ENCODE results near the gene CEP128. TPM values are rescaled to one million over a fixed set of nuclear protein-coding genes. Genes with fewer than 3 reads are reported as not detected.

Gene CEP128
- total RNA-seq, 8 experiments from 2014 or later, result 1.7 to 12.7 (median 5.2) TPM

- WGBS, 10 experiments, result 90 to 100% (median 100%) methylated on average over 1 to 2 of the region's 2 CpGs; no CpG with 5 or more reads in 2 of the 10 experiments
- in situ Hi-C loops (cut with MboI; ENCODE audit: low pct_unique_long_range_greater_than_20kb in 2 of 9, low sequenced_read_pairs in 9 of 9, unreplicated experiment in 9 of 9), result loop anchor here in 1 of 9 experiments (25.0 kb wide), 1 partner anchor 1903 kb away; no protein-coding TSS in a partner anchor
- H3K4me1 ChIP-seq (replicated peaks in 1 of 2), result no peaks in the 10 kb centered on the region
- no peak for ATAC-seq (replicated peaks in 6 of 8)
- H3K4me3 ChIP-seq, result no peak overlapping the region
- H3K27ac ChIP-seq, result no peak overlapping the region
Observed at GRCh38 chr14:80865565-80865964, 76.0 kb downstream of the CEP128 start.

DNA sequence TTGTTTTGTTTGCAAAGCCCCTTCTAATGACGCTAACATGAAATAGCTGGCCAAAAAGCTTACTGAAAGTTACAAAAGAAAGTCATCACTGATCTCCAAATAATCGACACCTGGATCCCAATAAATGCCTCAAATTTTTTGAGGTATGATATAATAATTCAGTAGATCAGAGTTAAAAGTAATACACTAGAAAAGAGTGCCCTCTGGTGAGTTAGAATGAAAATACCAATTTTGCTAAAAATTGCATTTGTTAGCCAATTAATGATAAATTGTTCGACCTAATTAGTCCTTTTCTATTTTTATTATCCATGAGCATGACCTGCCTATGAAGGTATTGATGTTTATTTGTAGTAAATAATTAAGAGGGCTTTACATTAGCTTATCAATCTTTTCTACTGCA is 78.6 kb downstream of the CEP128 start:
- ATAC-seq (replicated peaks in 6 of 8), result no peak
- WGBS, 10 experiments, result 43 to 100% (median 81%) methylated on average over 2 to 3 of the region's 3 CpGs
- no peaks in the 10 kb centered on the region for H3K4me1 ChIP-seq (replicated peaks in 1 of 2)
- no peak overlapping the region for H3K27ac ChIP-seq
- no peak overlapping the region for H3K4me3 ChIP-seq
- in situ Hi-C loops (cut with MboI; ENCODE audit: low pct_unique_long_range_greater_than_20kb in 2 of 9, low sequenced_read_pairs in 9 of 9, unreplicated experiment in 9 of 9), result loop anchor here in 1 of 9 experiments (25.0 kb wide), 1 partner anchor 1901 kb away; no protein-coding TSS in a partner anchor

GRCh38 chr14:80862541-80862940 is 79.0 kb downstream of the CEP128 start:
- no peak overlapping the region for H3K27ac ChIP-seq
- no peaks in the 10 kb centered on the region for H3K4me1 ChIP-seq (replicated peaks in 1 of 2)
- no peak for ATAC-seq (replicated peaks in 6 of 8)
- in situ Hi-C loops (cut with MboI; ENCODE audit: low pct_unique_long_range_greater_than_20kb in 2 of 9, low sequenced_read_pairs in 9 of 9, unreplicated experiment in 9 of 9), result loop anchor here in 1 of 9 experiments (25.0 kb wide), 1 partner anchor 1900 kb away; no protein-coding TSS in a partner anchor
- WGBS, 10 experiments, result 57 to 100% (median 95%) methylated on average over 1 to 5 of the region's 5 CpGs; no CpG with 5 or more reads in 1 of the 10 experiments
- H3K4me3 ChIP-seq, result no peak overlapping the region

DNA sequence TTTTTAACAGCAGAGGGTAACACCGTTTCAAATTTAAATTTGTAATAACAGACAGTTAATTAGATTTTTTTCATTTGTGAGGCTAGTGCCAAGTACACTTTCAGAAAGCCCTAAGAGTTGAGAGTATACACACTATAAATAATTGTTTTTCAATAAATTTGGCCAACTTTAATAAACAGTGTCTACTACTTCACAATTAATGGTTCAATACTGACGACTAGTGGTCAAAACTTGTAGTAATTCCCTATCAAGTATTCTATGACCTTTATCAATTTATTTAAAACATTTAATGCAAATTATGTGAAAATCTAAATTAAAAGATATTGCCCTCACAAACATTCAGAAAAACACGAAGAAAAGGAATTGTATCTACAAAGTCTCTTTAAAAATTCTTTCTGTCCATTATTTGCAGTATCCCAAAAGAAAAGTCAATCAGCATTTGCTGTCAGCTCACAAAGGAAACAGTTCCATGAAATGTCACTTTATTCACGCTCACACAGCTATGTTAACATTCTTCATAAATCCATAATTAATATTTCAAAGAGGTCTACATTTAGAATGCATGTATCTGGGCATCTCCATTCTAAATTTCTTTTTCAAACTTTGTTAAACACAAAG is 91.2 kb downstream of the CEP128 start:
- H3K4me3 ChIP-seq, result no peak overlapping the region
- ATAC-seq (replicated peaks in 6 of 8), result peak in 4 of 8 experiments; percentile 43 to 70 (median 66)
- H3K27ac ChIP-seq, result no peak overlapping the region
- in situ Hi-C loops (cut with MboI; ENCODE audit: low pct_unique_long_range_greater_than_20kb in 2 of 9, low sequenced_read_pairs in 9 of 9, unreplicated experiment in 9 of 9), result loop anchor here in 1 of 9 experiments (25.0 kb wide), 1 partner anchor 1888 kb away; no protein-coding TSS in a partner anchor
- WGBS, 10 experiments, result 7 to 68% (median 42%) methylated on average over 2 to 4 of the region's 4 CpGs
- peaks cover 0 to 4% of the 10 kb centered on the region in 2 donors for H3K4me1 ChIP-seq (replicated peaks in 1 of 2)

DNA sequence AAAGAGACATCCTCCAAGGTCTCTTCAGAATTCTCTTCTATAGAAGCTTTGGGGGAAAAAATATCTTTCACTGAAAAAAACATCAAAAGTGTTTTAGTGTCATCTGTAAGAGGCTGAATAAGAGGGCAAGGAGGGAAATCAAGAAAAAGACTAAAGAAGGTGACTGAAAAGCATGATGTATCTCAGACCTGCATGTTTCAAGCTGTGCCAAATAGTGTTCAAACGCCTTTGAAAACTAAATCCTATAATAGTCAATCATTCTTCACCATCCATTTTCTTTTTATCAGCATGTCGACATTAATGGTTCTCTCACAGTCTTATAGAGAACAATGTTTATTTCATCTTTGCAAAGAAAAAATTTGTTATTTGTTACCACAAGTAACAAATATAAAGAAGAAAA is 94.5 kb downstream of the CEP128 start:
- Histone ChIP-seq H3K4me1 (replicated peaks in 1 of 2) (peaks cover 0 to 7% of the 10 kb centered on the region in 2 donors), H3K27ac (no peak overlapping the region), H3K4me3 (no peak overlapping the region)
- no peak for ATAC-seq (replicated peaks in 6 of 8)
- in situ Hi-C loops (cut with MboI; ENCODE audit: low pct_unique_long_range_greater_than_20kb in 2 of 9, low sequenced_read_pairs in 9 of 9, unreplicated experiment in 9 of 9), result loop anchor here in 4 of 9 experiments (10.0 to 25.0 kb wide), 3 partner anchors 782 to 1885 kb away; no protein-coding TSS in a partner anchor
- WGBS, 10 experiments, result 75 to 94% (median 82%) methylated on average over 2 of the region's 2 CpGs; no CpG with 5 or more reads in 2 of the 10 experiments

GRCh38 chr14:80845856-80846255 is 95.7 kb downstream of the CEP128 start:
- no peak overlapping the region for H3K27ac ChIP-seq
- H3K4me3 ChIP-seq, result no peak overlapping the region
- peaks cover 0 to 7% of the 10 kb centered on the region in 2 donors for H3K4me1 ChIP-seq (replicated peaks in 1 of 2)
- peak in 3 of 8 experiments; percentile 54 to 92 (median 56) for ATAC-seq (replicated peaks in 6 of 8)
- 65 to 96% (median 87%) methylated on average over 1 to 4 of the region's 4 CpGs for WGBS, 10 experiments
- in situ Hi-C loops (cut with MboI; ENCODE audit: low pct_unique_long_range_greater_than_20kb in 2 of 9, low sequenced_read_pairs in 9 of 9, unreplicated experiment in 9 of 9), result loop anchor here in 4 of 9 experiments (10.0 to 25.0 kb wide), 3 partner anchors 781 to 1884 kb away; no protein-coding TSS in a partner anchor

DNA sequence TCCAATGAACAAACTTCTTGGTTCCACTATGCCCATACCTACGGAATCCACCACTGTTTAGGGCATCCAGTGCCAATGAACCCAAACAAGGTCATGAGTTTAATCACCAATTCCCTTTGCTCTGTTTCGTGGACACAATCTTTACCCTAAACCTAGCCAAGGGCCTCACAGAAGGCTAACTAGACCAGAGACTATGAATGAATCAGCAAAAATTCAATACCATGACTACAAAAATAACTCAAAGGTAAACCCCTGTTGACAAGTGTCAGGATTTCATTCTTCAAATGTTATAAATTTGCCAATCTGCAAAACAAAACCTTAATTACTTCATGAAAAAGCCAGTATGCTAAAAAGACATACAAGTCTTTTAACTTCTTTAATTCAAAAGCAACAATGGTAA is 96.7 kb downstream of the CEP128 start:
- H3K27ac ChIP-seq, result no peak overlapping the region
- no peak overlapping the region for H3K4me3 ChIP-seq
- in situ Hi-C loops (cut with MboI; ENCODE audit: low pct_unique_long_range_greater_than_20kb in 2 of 9, low sequenced_read_pairs in 9 of 9, unreplicated experiment in 9 of 9), result loop anchor here in 4 of 9 experiments (10.0 to 25.0 kb wide), 3 partner anchors 780 to 1883 kb away; no protein-coding TSS in a partner anchor
- H3K4me1 ChIP-seq (replicated peaks in 1 of 2), result peaks cover 0 to 7% of the 10 kb centered on the region in 2 donors
- WGBS, 10 experiments, result 79 to 100% (median 93%) methylated on average over 1 to 2 of the region's 2 CpGs; no CpG with 5 or more reads in 1 of the 10 experiments
- ATAC-seq (replicated peaks in 6 of 8), result no peak

DNA sequence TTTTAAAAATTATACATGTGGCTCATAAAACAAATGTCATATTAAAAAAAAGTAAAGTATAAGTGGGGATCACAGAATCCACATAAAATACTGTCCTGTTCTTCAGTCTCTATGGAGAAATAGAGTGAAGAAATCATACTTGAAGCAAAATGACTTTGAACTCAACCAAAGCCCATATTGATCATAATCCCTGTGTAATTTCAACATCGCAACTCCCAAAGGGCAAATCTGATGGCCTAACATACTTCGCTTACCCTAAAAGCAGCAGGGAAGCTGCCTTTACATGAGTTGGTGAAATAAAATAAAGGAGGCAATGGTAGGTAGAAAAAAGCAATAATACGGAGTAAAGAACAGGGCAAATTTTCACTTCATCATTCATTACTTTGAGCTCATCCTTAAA is 101.8 kb downstream of the CEP128 start:
- H3K4me1 ChIP-seq (replicated peaks in 1 of 2), result peaks cover 0 to 3% of the 10 kb centered on the region in 2 donors
- 63 to 100% (median 86%) methylated on average over 1 to 3 of the region's 3 CpGs; no CpG with 5 or more reads in 1 of the 10 experiments for WGBS, 10 experiments
- ATAC-seq (replicated peaks in 6 of 8), result no peak
- H3K4me3 ChIP-seq, result no peak overlapping the region
- no peak overlapping the region for H3K27ac ChIP-seq
- in situ Hi-C loops (cut with MboI; ENCODE audit: low pct_unique_long_range_greater_than_20kb in 2 of 9, low sequenced_read_pairs in 9 of 9, unreplicated experiment in 9 of 9), result loop anchor here in 4 of 9 experiments (10.0 to 25.0 kb wide), 3 partner anchors 775 to 1877 kb away; no protein-coding TSS in a partner anchor

DNA sequence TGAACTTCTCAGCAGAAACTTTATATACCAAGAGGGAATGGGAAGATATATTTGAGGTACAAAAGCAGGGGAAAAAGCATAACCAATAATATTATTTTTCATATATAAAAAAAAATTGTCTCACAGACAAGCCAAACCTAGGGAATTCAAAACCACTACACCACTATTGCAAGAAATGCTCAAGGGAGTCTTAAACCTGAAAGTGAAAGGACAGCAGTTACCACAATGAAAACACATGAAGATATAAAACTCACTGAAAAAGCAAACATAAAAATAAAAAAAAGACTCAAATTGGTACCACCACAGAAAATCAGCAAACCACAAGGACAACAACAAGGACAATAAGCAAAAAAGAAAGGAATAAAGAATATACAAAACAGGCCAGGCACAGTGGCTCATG is 131.9 kb downstream of the CEP128 start:
- H3K27ac ChIP-seq, result no peak overlapping the region
- H3K4me3 ChIP-seq, result no peak overlapping the region
- no peak for ATAC-seq (replicated peaks in 6 of 8)
- no peaks in the 10 kb centered on the region for H3K4me1 ChIP-seq (replicated peaks in 1 of 2)
- in situ Hi-C loops (cut with MboI; ENCODE audit: low pct_unique_long_range_greater_than_20kb in 2 of 9, low sequenced_read_pairs in 9 of 9, unreplicated experiment in 9 of 9), result no loop called here

- no peak for ATAC-seq (replicated peaks in 6 of 8)
- Histone ChIP-seq H3K4me1 (replicated peaks in 1 of 2) (no peaks in the 10 kb centered on the region), H3K4me3 (no peak overlapping the region), H3K27ac (no peak overlapping the region)
- in situ Hi-C loops (cut with MboI; ENCODE audit: low pct_unique_long_range_greater_than_20kb in 2 of 9, low sequenced_read_pairs in 9 of 9, unreplicated experiment in 9 of 9), result no loop called here
- 57 to 100% (median 92%) methylated on average over 1 of the region's 1 CpG; no CpG with 5 or more reads in 5 of the 10 experiments for WGBS, 10 experiments
Observed at GRCh38 chr14:80805136-80805535, 136.4 kb downstream of the CEP128 start.

- H3K27ac ChIP-seq, result no peak overlapping the region
- in situ Hi-C loops (cut with MboI; ENCODE audit: low pct_unique_long_range_greater_than_20kb in 2 of 9, low sequenced_read_pairs in 9 of 9, unreplicated experiment in 9 of 9), result no loop called here
- WGBS, 10 experiments, result 90 to 100% (median 98%) methylated on average over 1 to 3 of the region's 3 CpGs; no CpG with 5 or more reads in 2 of the 10 experiments
- no peak overlapping the region for H3K4me3 ChIP-seq
- no peaks in the 10 kb centered on the region for H3K4me1 ChIP-seq (replicated peaks in 1 of 2)
- no peak for ATAC-seq (replicated peaks in 6 of 8)
Observed at GRCh38 chr14:80798878-80799277, 142.7 kb downstream of the CEP128 start.

GRCh38 chr14:80798211-80798610 is 143.3 kb downstream of the CEP128 start:
- no peak for ATAC-seq (replicated peaks in 6 of 8)
- in situ Hi-C loops (cut with MboI; ENCODE audit: low pct_unique_long_range_greater_than_20kb in 2 of 9, low sequenced_read_pairs in 9 of 9, unreplicated experiment in 9 of 9), result no loop called here
- 63 to 100% (median 90%) methylated on average over 1 to 3 of the region's 3 CpGs; no CpG with 5 or more reads in 1 of the 10 experiments for WGBS, 10 experiments

GRCh38 chr14:80792771-80793170 is 148.8 kb downstream of the CEP128 start:
- in situ Hi-C loops (cut with MboI; ENCODE audit: low pct_unique_long_range_greater_than_20kb in 2 of 9, low sequenced_read_pairs in 9 of 9, unreplicated experiment in 9 of 9), result no loop called here
- no peak for ATAC-seq (replicated peaks in 6 of 8)
- H3K4me1 ChIP-seq (replicated peaks in 1 of 2), result no peaks in the 10 kb centered on the region
- no peak overlapping the region for H3K4me3 ChIP-seq
- whole genome bisulfite sequencing, 10 experiments, result 73 to 100% (median 92%) methylated on average over 2 to 11 of the region's 11 CpGs
- H3K27ac ChIP-seq, result no peak overlapping the region

More at GRCh38 chr14:80798211-80798610, 143.3 kb downstream of the CEP128 start:
- H3K27ac ChIP-seq, result no peak overlapping the region
- H3K4me3 ChIP-seq, result no peak overlapping the region
- no peaks in the 10 kb centered on the region for H3K4me1 ChIP-seq (replicated peaks in 1 of 2)

All from motor neuron (in vitro differentiated cells).